ENCODE measurements around the gene SEC61G. TPM values are rescaled to one million over a fixed set of nuclear protein-coding genes. Genes with fewer than 3 reads are reported as not detected.

SEC61G gene
- total RNA-seq, 1 experiment from 2014 or later: 176 TPM

GRCh38 chr7:54798530-54798929 is 39.5 kb upstream of the SEC61G start:
- Histone ChIP-seq H3K79me2 (ENCODE audit: insufficient read depth, low read length) (no peaks in the 10 kb centered on the region), H3T11ph (ENCODE audit: low read length) (no peak overlapping the region), H3K23ac (ENCODE audit: insufficient read length, low read depth, low read length) (no peak overlapping the region), H3K27me3 (ENCODE audit: insufficient read depth, low read length) (no peaks in the 10 kb centered on the region), H2AK5ac (ENCODE audit: insufficient read length, low read length) (no peak overlapping the region), H3K4ac (ENCODE audit: low read depth, low read length) (no peak overlapping the region), H4K91ac (ENCODE audit: insufficient read length, low read depth, low read length) (no peak overlapping the region), H3K27ac (ENCODE audit: insufficient read length, low read depth, low read length) (no peak overlapping the region), H3K9ac (ENCODE audit: extremely low read depth, insufficient read length, low read length) (no peak overlapping the region), H4K8ac (replicated peaks; ENCODE audit: insufficient read length, low read depth, low read length) (no peak overlapping the region), H4K20me1 (ENCODE audit: control insufficient read depth, insufficient read depth, insufficient read length) (no peaks in the 10 kb centered on the region), H2BK12ac (ENCODE audit: insufficient read length, low read depth, low read length) (no peak overlapping the region), H3K4me1 (ENCODE audit: insufficient read depth, low read length) (peaks cover 4% of the 10 kb centered on the region; the same call in 1 of the 2 replicates), H3K9me3 (ENCODE audit: control insufficient read depth, low read depth, low read length) (no peaks in the 10 kb centered on the region), H2BK15ac (ENCODE audit: low read depth, low read length) (no peak overlapping the region), H2AFZ (ENCODE audit: low read length) (no peak overlapping the region), H2BK20ac (ENCODE audit: low read depth, low read length, poor library complexity, severe bottlenecking) (no peak overlapping the region), H3K23me2 (ENCODE audit: insufficient read length, low read depth, low read length, poor library complexity, severe bottlenecking) (no peaks in the 10 kb centered on the region), H4K5ac (ENCODE audit: insufficient read length, low read depth, low read length) (no peak overlapping the region), H3K4me2 (ENCODE audit: insufficient read depth, insufficient read length, low read length) (no peak overlapping the region), H2BK5ac (ENCODE audit: insufficient read length, low read length) (no peak overlapping the region), H3K14ac (ENCODE audit: insufficient read depth, low read length) (no peak overlapping the region), H3K56ac (ENCODE audit: insufficient read length, low read depth, low read length) (no peak overlapping the region), H3K79me1 (ENCODE audit: insufficient read depth, low read depth, low read length, poor library complexity, severe bottlenecking) (no peaks in the 10 kb centered on the region), H2BK120ac (ENCODE audit: low read depth, low read length, poor library complexity, severe bottlenecking) (no peak overlapping the region), H3K18ac (ENCODE audit: insufficient read length, low read depth, low read length) (no peak overlapping the region)
- no peaks in the 10 kb centered on the region; a peak in 1 of 5 replicates for H3K9me3 Mint-ChIP-seq
- no peak overlapping the region for H3K4me3 Mint-ChIP-seq
- no peak overlapping the region for H3K27ac Mint-ChIP-seq
- DNase-seq: no peak
- H3K27me3 Mint-ChIP-seq (ENCODE audit: low read depth): peaks cover 3% of the 10 kb centered on the region
- no peaks in the 10 kb centered on the region for H3K36me3 Mint-ChIP-seq (ENCODE audit: insufficient read depth in 1 of 3, low read depth in 3 of 3)
- H3K4me1 Mint-ChIP-seq: no peaks in the 10 kb centered on the region; a peak in 1 of 4 replicates
- TF ChIP-seq CTCF (conservative IDR thresholded peaks at IDR 0.05): no peak
- WGBS (ENCODE audit: extremely low coverage, insufficient read length, low lambda C conversion rate): no CpG with 5 or more reads among the region's 4 CpGs
